HepG2 (cell line): Measurements from ENCODE around the gene BEAN1. TPM values are rescaled to one million over a fixed set of nuclear protein-coding genes. Genes with fewer than 3 reads are reported as not detected.

Experiments used
- ETS1 ChIP-seq: sonication (generic); formaldehyde crosslinking; IDR thresholded peaks from 2 replicates; pipeline ENCODE4 v1.4.0; 2020; ENCODE audit warnings: missing genetic modification reagents
- GPBP1L1 ChIP-seq: sonication (generic); formaldehyde crosslinking; IDR thresholded peaks from 2 replicates; pipeline ENCODE4 v1.5.0; 2020; ENCODE audit warnings: mild to moderate bottlenecking, missing genetic modification reagents
- NONO ChIP-seq, 2 experiments: fragments of 450-650 bp in 1 of 2; sonication (generic) in 1 of 2; formaldehyde crosslinking in 1 of 2; IDR thresholded peaks in 1 of 2; conservative IDR thresholded peaks in 1 of 2; 2 replicates each; pipeline versions ENCODE4 v1.6.1 to v1.8.0; 2017 to 2022; ENCODE audit warnings: mild to moderate bottlenecking in 1 of 2, missing genetic modification reagents in 1 of 2, moderate library complexity in 1 of 2
- SETDB1 ChIP-seq: sonication (generic); formaldehyde crosslinking; IDR thresholded peaks from 2 replicates; pipeline ENCODE4 v1.5.1; 2020; ENCODE audit warnings: missing genetic modification reagents, mild to moderate bottlenecking, borderline replicate concordance
- SIX1 ChIP-seq: sonication (generic); formaldehyde crosslinking; IDR thresholded peaks from 2 replicates; pipeline ENCODE4 v1.4.0; 2020; ENCODE audit warnings: missing genetic modification reagents, borderline replicate concordance
- SRSF1 ChIP-seq: fragments of 200-400 bp; formaldehyde crosslinking; optimal IDR thresholded peaks from 2 replicates; pipeline ENCODE3; 2017; ENCODE audit warnings: mild to moderate bottlenecking, low read depth, low read length, moderate library complexity
- SRY ChIP-seq: sonication (generic); formaldehyde crosslinking; IDR thresholded peaks from 2 replicates; pipeline ENCODE4 v1.8.0; 2022; ENCODE audit warnings: mild to moderate bottlenecking, missing genetic modification reagents
- ZBTB33 ChIP-seq: sonication (generic); formaldehyde crosslinking; IDR thresholded peaks from 2 replicates; pipeline ENCODE4 v1.4.0; 2020; ENCODE audit warnings: missing genetic modification reagents
- ZNF350 ChIP-seq: sonication (generic); formaldehyde crosslinking; IDR thresholded peaks from 2 replicates; pipeline ENCODE4 v1.4.0; 2020; ENCODE audit warnings: mild to moderate bottlenecking, low read depth, missing genetic modification reagents, borderline replicate concordance
- ZNF790 ChIP-seq: sonication (generic); formaldehyde crosslinking; IDR thresholded peaks from 2 replicates; pipeline ENCODE4 v1.8.0; 2022; ENCODE audit warnings: missing genetic modification reagents, mild to moderate bottlenecking, borderline replicate concordance
- ZNF839 ChIP-seq: sonication (generic); formaldehyde crosslinking; IDR thresholded peaks from 2 replicates; pipeline ENCODE4 v1.4.0; 2020; ENCODE audit warnings: missing genetic modification reagents, mild to moderate bottlenecking, borderline replicate concordance
- polyA plus RNA-seq, 8 experiments: library from polyadenylated mRNA; depleted of rRNA in 3 of 8; stranded (reverse) in 7 of 8; unstranded in 1 of 8; fragments of >200 nt; fragmentation: Illumina TruSeq in 4 of 8; extraction: Trizol in 4 of 8; gene quantifications; 2 replicates each; pipeline versions ENCODE4 v1.2.1 to v1.2.3, GENCODE V29; 2011 to 2016; ENCODE audit warnings: low read depth in 4 of 8, missing spikeins in 1 of 8, mixed read lengths in 1 of 8; ENCODE audit not compliant: insufficient read depth in 1 of 8
- total RNA-seq, 5 experiments: library from RNA; depleted of rRNA; stranded (reverse); fragments of >200 nt; fragmentation: Illumina TruSeq; extraction: Trizol; gene quantifications; 2 replicates each; pipeline ENCODE4 v1.2.3, GENCODE V29; 2016; ENCODE audit warnings: low read depth in 1 of 5
- TF ChIP-seq, protein P1 (sequence below): sonication (generic); formaldehyde crosslinking; IDR thresholded peaks from 2 replicates; pipeline ENCODE4 v1.4.0; 2020; ENCODE audit warnings: mild to moderate bottlenecking, missing genetic modification reagents
- TF ChIP-seq, protein P2 (sequence below): sonication (generic); formaldehyde crosslinking; IDR thresholded peaks from 2 replicates; pipeline ENCODE4 v1.4.0; 2020; ENCODE audit warnings: missing genetic modification reagents, mild to moderate bottlenecking, borderline replicate concordance
- TF ChIP-seq, protein P3 (sequence below): sonication (generic); formaldehyde crosslinking; IDR thresholded peaks from 2 replicates; pipeline ENCODE4 v1.9.0; 2021; ENCODE audit warnings: missing genetic modification reagents, borderline replicate concordance

The BEAN1 gene
- total and polyA plus RNA-seq, 2 of the 13 experiments (the other 11 are each of a cell fraction or from before 2014, with no cell fraction given) = 0.53 to 1.4 TPM

GRCh38 chr16:66406534-66407221 lies 20.4 kb upstream of the BEAN1 start (continued):
- no peak for TF ChIP-seq GPBP1L1 (CRISPR knock-in tag)
- TF ChIP-seq, protein P1, sequence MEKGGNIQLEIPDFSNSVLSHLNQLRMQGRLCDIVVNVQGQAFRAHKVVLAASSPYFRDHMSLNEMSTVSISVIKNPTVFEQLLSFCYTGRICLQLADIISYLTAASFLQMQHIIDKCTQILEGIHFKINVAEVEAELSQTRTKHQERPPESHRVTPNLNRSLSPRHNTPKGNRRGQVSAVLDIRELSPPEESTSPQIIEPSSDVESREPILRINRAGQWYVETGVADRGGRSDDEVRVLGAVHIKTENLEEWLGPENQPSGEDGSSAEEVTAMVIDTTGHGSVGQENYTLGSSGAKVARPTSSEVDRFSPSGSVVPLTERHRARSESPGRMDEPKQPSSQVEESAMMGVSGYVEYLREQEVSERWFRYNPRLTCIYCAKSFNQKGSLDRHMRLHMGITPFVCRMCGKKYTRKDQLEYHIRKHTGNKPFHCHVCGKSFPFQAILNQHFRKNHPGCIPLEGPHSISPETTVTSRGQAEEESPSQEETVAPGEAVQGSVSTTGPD (CRISPR knock-in tag) = peak; percentile 50; the same call in 1 of the 2 replicates
- TF ChIP-seq ZNF350 (CRISPR knock-in tag) = peak; percentile 97
- TF ChIP-seq, protein P2, sequence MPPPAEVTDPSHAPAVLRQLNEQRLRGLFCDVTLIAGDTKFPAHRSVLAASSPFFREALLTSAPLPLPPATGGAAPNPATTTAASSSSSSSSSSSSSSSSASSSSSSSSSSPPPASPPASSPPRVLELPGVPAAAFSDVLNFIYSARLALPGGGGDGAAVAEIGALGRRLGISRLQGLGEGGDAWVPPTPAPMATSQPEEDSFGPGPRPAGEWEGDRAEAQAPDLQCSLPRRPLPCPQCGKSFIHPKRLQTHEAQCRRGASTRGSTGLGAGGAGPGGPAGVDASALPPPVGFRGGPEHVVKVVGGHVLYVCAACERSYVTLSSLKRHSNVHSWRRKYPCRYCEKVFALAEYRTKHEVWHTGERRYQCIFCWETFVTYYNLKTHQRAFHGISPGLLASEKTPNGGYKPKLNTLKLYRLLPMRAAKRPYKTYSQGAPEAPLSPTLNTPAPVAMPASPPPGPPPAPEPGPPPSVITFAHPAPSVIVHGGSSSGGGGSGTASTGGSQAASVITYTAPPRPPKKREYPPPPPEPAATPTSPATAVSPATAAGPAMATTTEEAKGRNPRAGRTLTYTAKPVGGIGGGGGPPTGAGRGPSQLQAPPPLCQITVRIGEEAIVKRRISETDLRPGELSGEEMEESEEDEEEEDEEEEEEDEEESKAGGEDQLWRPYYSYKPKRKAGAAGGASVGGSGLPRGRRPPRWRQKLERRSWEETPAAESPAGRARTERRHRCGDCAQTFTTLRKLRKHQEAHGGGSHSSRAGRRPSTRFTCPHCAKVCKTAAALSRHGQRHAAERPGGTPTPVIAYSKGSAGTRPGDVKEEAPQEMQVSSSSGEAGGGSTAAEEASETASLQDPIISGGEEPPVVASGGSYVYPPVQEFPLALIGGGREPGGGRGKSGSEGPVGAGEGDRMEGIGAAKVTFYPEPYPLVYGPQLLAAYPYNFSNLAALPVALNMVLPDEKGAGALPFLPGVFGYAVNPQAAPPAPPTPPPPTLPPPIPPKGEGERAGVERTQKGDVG (CRISPR knock-in tag) = peak; percentile 86; the same call in 1 of the 2 replicates
- TF ChIP-seq, protein P3, sequence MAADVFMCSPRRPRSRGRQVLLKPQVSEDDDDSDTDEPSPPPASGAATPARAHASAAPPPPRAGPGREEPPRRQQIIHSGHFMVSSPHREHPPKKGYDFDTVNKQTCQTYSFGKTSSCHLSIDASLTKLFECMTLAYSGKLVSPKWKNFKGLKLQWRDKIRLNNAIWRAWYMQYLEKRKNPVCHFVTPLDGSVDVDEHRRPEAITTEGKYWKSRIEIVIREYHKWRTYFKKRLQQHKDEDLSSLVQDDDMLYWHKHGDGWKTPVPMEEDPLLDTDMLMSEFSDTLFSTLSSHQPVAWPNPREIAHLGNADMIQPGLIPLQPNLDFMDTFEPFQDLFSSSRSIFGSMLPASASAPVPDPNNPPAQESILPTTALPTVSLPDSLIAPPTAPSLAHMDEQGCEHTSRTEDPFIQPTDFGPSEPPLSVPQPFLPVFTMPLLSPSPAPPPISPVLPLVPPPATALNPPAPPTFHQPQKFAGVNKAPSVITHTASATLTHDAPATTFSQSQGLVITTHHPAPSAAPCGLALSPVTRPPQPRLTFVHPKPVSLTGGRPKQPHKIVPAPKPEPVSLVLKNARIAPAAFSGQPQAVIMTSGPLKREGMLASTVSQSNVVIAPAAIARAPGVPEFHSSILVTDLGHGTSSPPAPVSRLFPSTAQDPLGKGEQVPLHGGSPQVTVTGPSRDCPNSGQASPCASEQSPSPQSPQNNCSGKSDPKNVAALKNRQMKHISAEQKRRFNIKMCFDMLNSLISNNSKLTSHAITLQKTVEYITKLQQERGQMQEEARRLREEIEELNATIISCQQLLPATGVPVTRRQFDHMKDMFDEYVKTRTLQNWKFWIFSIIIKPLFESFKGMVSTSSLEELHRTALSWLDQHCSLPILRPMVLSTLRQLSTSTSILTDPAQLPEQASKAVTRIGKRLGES (CRISPR knock-in tag) = peak; percentile 34; the same call in 1 of the 2 replicates
- no peak for TF ChIP-seq ETS1 (CRISPR knock-in tag)
- no peak for TF ChIP-seq NONO (IDR thresholded peaks at IDR 0.05)
- TF ChIP-seq NONO (CRISPR knock-in tag; conservative IDR thresholded peaks at IDR 0.05) = peak; percentile 79
- no peak for TF ChIP-seq SETDB1 (CRISPR knock-in tag)
- TF ChIP-seq SIX1 (CRISPR knock-in tag) = no peak
- no peak for TF ChIP-seq ZNF839 (CRISPR knock-in tag)
- no peak for TF ChIP-seq SRSF1
- TF ChIP-seq ZNF790 (CRISPR knock-in tag) = no peak
- TF ChIP-seq SRY (CRISPR knock-in tag) = peak; percentile 42; the same call in 1 of the 2 replicates
- no peak for TF ChIP-seq ZBTB33
